ENCODE measurements around the gene ARFIP1. TPM values are rescaled to one million over a fixed set of nuclear protein-coding genes. Genes with fewer than 3 reads are reported as not detected.
"Not testable (repeated sequence)": the region's sequence is repeated elsewhere in the genome, so short reads cannot be mapped to it uniquely, and the experiment has no call there.

The ARFIP1 gene
- total RNA-seq, 2 experiments from 2014 or later = 16.8 to 19.5 TPM

DNA sequence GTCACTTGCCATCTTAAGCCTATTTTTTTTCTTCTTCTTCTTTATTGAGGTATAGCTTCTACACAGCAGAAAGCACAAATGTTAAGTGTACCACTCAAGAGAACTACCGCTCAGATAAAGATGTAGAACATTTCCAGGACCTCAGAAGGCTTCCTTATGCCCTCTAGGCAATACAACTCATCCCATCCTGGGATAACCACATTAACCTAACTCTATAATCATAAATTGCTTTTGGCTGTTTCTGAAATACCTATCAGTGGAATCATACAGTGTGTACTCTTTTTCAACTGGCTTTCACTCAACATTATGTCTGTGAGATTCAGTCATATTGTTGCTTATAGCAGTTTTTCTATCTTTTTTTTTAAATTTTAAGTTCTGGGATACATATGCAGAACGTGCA is 51.7 kb downstream of the ARFIP1 start:
- ChIA-PET POLR2A (interaction anchor here (0.6 kb wide), 1 partner anchor 566 kb away, joined by 3 read pairs; no protein-coding TSS in a partner anchor), CTCF (interaction anchor here (0.7 to 1.6 kb wide), 3 partner anchors 12 to 229 kb away, joined by 3 read pairs; no protein-coding TSS in a partner anchor)

DNA sequence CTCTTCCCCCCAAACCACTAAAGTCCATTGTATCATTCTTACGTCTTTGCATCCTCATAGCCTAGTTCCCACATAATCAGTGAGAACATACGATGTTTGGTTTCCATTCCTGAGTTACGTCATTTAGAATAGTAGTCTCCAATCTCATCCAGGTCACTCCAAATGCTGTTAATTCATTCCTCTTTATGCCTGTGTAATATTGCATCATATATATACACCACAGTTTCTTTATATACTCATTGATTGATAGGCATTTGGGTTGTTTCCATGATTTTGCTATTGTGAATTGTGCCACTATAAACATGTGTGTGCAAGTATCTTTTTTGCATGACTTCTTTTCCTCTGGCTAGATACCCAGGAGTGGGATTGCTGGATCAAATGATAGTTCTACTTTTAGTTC is 57.2 kb downstream of the ARFIP1 start:
- POLR2A ChIA-PET = no interaction called here

More for the DNA sequence above, 51.7 kb downstream of the ARFIP1 start:
- no peak overlapping the region for H3K27ac Mint-ChIP-seq
- H3K27me3 Mint-ChIP-seq = no peaks in the 10 kb centered on the region
- peaks cover 16% of the 10 kb centered on the region for H3K9me3 Mint-ChIP-seq
- H3K4me3 Mint-ChIP-seq = no peak overlapping the region
- peaks cover 50% of the 10 kb centered on the region for H3K36me3 Mint-ChIP-seq (ENCODE audit: low read depth)
- H3K4me1 Mint-ChIP-seq = no peaks in the 10 kb centered on the region
- DNase-seq = no peak

DNA sequence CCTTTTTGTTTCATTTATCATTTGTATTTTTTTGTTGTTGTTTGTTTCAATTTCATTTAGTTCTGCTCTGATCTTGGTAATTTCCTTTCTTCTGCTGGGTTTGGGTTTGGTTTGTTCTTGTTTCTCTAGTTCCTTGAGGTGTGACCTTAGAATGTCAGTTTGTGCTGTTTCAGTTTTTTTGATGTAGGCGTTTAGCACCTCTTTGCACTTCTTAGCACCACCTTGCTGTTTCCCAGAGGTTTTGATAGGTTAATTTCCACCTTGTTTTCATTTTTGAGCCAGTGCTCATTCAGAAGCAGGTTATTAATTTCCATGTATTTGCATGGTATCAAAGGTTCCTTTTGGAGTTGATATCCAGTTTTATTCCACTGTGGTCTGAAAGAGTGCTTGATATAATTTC is 60.0 kb downstream of the ARFIP1 start:
- Mint-ChIP-seq H3K9me3 (peaks cover 34% of the 10 kb centered on the region), H3K36me3 (ENCODE audit: low read depth) (peaks cover 69% of the 10 kb centered on the region), H3K4me3 (peak overlapping the region; percentile 8), H3K27ac (peak overlapping the region; percentile 85), H3K4me1 (peaks cover 36% of the 10 kb centered on the region)
- peak; percentile 13 for DNase-seq
- CTCF ChIA-PET, H3K27me3 Mint-ChIP-seq, POLR2A ChIA-PET: not testable (repeated sequence)

More for the DNA sequence above, 57.2 kb downstream of the ARFIP1 start:
- Mint-ChIP-seq H3K4me1 (peaks cover 36% of the 10 kb centered on the region), H3K9me3 (peaks cover 35% of the 10 kb centered on the region), H3K4me3 (no peak overlapping the region), H3K36me3 (ENCODE audit: low read depth) (peaks cover 84% of the 10 kb centered on the region), H3K27ac (no peak overlapping the region), H3K27me3 (no peaks in the 10 kb centered on the region)
- DNase-seq = no peak
- CTCF ChIA-PET = no interaction called here

DNA sequence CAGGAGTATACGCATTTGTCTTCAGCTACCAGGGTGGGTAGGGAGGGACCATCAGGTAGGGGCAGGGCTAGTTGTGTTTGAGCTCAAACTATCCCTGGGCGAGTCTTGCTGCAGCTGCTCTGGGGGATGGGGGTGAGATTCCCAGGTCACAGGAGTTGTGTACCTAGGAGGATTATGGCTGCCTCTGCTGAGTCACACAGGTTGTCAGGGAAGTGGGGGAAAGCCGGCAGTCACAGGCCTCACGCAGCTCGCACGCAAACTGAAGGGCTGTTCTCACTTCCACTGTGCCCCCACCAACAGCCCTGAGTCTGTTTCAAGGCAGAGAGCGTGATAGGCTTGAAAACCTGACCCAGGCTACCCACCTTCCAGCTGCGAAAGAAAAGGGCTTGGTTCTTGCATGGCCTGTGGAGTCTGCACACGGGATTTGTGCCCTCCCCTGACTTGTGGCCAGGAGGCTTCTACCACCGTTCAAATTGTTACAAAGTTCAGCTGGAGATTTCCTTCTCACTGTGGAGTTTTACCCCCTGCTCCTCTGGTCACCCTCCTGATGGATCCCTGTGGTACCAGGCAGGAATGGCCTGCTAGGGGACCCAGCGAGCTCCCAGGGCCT is 63.8 kb downstream of the ARFIP1 start:
- no peak for DNase-seq
- H3K9me3 Mint-ChIP-seq = peaks cover 20% of the 10 kb centered on the region
- H3K27ac Mint-ChIP-seq = no peak overlapping the region
- H3K27me3 Mint-ChIP-seq = no peaks in the 10 kb centered on the region
- peaks cover 41% of the 10 kb centered on the region for H3K36me3 Mint-ChIP-seq (ENCODE audit: low read depth)
- peaks cover 23% of the 10 kb centered on the region for H3K4me1 Mint-ChIP-seq
- ChIA-PET POLR2A (no interaction called here), CTCF (interaction anchor here (0.9 to 1.3 kb wide), 3 partner anchors 12 to 285 kb away, joined by 3 read pairs; no protein-coding TSS in a partner anchor)
- no peak overlapping the region for H3K4me3 Mint-ChIP-seq

DNA sequence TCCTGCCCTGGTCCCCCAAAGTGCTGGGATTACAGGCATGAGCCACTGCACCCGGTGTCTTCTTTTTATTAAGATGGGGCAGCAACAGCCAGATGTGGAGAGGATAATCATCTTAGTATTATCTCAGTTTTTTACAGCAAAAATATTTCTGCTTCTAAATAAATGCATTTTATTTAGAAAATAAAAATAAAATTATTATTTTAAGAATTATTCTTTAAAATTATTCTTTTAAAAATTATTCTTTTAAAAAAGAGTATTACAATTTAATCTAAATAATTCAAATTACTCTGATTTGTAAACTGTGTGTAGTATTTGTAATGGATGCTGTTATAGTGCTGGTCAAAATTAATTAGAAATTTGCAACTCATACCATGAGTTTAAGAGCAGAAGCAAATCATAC is 67.6 kb downstream of the ARFIP1 start:
- CTCF ChIA-PET = interaction anchor here (1.0 to 3.2 kb wide), 6 partner anchors 9 to 284 kb away, joined by 3 to 11 read pairs (median 4); no protein-coding TSS in a partner anchor

DNA sequence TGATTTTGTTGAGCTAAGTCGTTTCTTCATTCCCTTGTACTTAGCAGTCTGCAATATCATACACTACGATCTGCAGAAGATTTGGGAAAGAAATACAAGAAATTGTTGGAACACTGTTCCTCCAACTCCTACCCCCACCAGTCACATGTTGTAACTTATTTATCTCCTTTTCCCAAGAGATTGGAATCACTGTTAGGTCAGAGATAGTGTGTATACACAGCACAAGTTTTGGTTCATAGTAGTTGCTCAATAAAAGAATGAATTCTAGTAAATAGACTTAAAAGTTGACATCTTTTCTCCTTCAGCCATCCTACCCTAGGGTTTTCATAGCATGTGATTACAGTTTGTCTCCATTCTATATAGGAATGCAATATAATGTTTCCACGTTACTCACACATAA is 68.8 kb downstream of the ARFIP1 start:
- ChIA-PET CTCF (interaction anchor here (2.6 to 3.2 kb wide), 2 partner anchors 8 to 279 kb away, joined by 7 to 11 read pairs; no protein-coding TSS in a partner anchor), POLR2A (no interaction called here)
- no peaks in the 10 kb centered on the region for H3K27me3 Mint-ChIP-seq
- peaks cover 18% of the 10 kb centered on the region for H3K36me3 Mint-ChIP-seq (ENCODE audit: low read depth)
- peaks cover 16% of the 10 kb centered on the region for H3K4me1 Mint-ChIP-seq
- no peak overlapping the region for H3K4me3 Mint-ChIP-seq
- peaks cover 9% of the 10 kb centered on the region for H3K9me3 Mint-ChIP-seq
- no peak overlapping the region for H3K27ac Mint-ChIP-seq
- DNase-seq = no peak

More for the DNA sequence above, 67.6 kb downstream of the ARFIP1 start:
- Mint-ChIP-seq H3K36me3 (ENCODE audit: low read depth) (peaks cover 16% of the 10 kb centered on the region), H3K27ac (no peak overlapping the region), H3K9me3 (peaks cover 5% of the 10 kb centered on the region), H3K27me3 (no peaks in the 10 kb centered on the region), H3K4me1 (peaks cover 16% of the 10 kb centered on the region), H3K4me3 (no peak overlapping the region)
- POLR2A ChIA-PET = no interaction called here
- no peak for DNase-seq

DNA sequence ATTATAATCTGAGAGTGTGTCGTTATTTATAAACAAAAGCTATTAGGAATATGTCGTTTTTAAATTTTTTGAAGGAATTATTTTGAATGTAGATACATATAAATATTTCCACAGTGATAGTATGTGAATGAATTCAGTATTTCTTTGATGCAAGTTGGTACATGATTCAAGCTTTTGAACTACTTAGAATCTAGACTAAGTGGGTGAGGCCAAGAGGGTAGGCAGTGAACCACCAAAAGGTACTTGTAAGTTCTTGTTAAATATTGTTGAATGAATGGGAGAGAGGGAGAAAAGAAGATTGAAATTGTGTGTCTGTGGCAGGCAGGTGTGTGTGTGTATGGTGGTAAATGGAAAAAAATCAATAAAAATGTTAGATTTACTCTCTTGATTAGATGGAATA is 69.6 kb downstream of the ARFIP1 start:
- Mint-ChIP-seq H3K4me3 (no peak overlapping the region), H3K36me3 (ENCODE audit: low read depth) (peaks cover 23% of the 10 kb centered on the region), H3K27ac (no peak overlapping the region), H3K27me3 (no peaks in the 10 kb centered on the region), H3K4me1 (peaks cover 16% of the 10 kb centered on the region), H3K9me3 (peaks cover 14% of the 10 kb centered on the region)
- ChIA-PET CTCF (interaction anchor here (0.5 to 3.2 kb wide), 2 partner anchors 40 to 278 kb away, joined by 5 to 11 read pairs; no protein-coding TSS in a partner anchor), POLR2A (no interaction called here)
- no peak for DNase-seq

DNA sequence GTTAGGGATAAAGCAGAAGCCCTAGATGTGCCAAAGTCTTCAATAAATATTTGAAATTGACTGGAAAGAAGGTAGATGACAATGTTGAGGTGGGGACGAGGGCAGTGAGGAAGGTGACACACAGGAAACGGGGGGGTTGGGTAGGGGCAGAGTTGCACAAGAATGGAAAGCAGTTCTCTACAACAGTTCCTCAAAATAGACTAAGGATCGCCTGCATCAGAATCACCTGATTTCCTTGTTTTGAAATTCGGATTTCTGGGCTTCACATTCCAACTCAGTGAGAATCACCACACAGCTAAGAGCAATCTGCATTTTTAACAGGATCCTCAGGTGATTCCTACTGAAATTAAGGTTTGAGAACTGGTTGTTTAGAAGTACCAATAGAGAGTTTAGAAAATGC is 70.6 kb downstream of the ARFIP1 start:
- Mint-ChIP-seq H3K36me3 (ENCODE audit: low read depth) (peaks cover 26% of the 10 kb centered on the region), H3K9me3 (peaks cover 17% of the 10 kb centered on the region), H3K4me1 (peaks cover 16% of the 10 kb centered on the region), H3K4me3 (no peak overlapping the region), H3K27ac (no peak overlapping the region), H3K27me3 (no peaks in the 10 kb centered on the region)
- DNase-seq = peak; percentile 32
- POLR2A ChIA-PET = no interaction called here
- CTCF ChIA-PET = no interaction called here

DNA sequence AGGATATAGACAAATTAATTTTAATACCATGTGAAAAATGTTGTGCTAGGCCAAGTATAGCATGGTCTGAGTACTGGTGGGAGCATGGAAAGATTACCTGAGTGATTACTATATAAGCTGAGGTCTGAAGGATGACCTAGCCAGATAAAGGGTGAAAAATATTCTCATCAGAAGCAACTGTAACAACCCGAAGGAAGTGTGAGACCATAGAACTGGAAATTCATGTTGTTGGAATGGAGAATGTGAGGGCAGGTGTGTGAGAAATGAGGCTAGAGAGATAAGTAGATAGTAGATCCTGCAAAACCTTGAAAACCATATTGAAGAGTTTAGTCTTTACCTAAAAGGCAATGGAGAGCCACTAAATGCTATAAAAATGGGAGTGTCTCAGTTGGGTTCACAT is 71.5 kb downstream of the ARFIP1 start:
- no peak overlapping the region for H3K27ac Mint-ChIP-seq
- H3K27me3 Mint-ChIP-seq = no peaks in the 10 kb centered on the region
- no peak overlapping the region for H3K4me3 Mint-ChIP-seq
- peaks cover 16% of the 10 kb centered on the region for H3K4me1 Mint-ChIP-seq
- POLR2A ChIA-PET = no interaction called here
- H3K9me3 Mint-ChIP-seq = peaks cover 17% of the 10 kb centered on the region
- CTCF ChIA-PET = no interaction called here
- H3K36me3 Mint-ChIP-seq (ENCODE audit: low read depth) = peaks cover 26% of the 10 kb centered on the region
- no peak for DNase-seq

DNA sequence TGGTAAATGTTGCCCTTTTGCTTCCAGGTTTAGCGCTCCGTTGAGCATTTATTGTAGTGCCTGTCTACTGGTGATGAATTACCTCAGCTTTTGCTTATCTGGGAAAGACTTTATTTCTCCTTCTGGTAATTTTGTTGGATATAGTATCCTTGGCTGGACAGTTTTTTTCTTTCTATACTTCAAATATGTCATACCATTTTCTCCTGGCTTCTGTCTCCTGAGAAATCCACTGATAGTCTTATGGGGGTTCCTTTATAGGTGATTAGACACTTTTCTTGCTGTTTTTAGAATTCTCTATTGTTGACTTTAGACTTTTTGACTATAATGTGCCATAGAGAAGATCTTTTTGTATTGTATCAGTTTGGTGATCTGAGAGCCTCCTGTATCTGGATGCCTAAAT is 73.5 kb downstream of the ARFIP1 start:
- no peak for DNase-seq
- CTCF ChIA-PET = interaction anchor here (0.8 kb wide), 1 partner anchor 578 kb away, joined by 4 read pairs; no protein-coding TSS in a partner anchor
- Mint-ChIP-seq H3K27ac (no peak overlapping the region), H3K4me3 (no peak overlapping the region), H3K4me1 (peaks cover 14% of the 10 kb centered on the region), H3K9me3 (peaks cover 17% of the 10 kb centered on the region), H3K27me3 (no peaks in the 10 kb centered on the region), H3K36me3 (ENCODE audit: low read depth) (peaks cover 25% of the 10 kb centered on the region)
- POLR2A ChIA-PET = no interaction called here

DNA sequence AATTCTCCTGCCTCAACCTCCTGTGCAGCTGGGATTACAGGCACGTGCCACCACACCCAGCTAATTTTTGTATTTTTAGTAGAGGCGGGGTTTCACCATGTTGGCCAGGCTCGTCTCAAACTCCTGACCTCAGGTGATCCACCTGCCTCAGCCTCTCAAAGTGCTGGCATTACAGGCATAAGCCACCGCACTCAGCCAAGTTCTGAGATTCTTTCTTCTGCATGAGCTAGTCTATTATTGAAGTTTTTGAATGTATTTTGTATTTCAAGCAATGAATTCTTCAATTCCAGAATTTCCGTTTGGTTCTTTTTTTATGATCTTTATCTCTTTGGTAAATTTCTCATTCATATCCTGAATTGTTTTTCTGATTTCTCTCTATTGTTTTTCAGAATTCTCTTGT is 74.3 kb downstream of the ARFIP1 start:
- CTCF ChIA-PET, H3K27ac Mint-ChIP-seq, POLR2A ChIA-PET, DNase-seq, H3K4me3 Mint-ChIP-seq, H3K27me3 Mint-ChIP-seq: not testable (repeated sequence)
- peaks cover 14% of the 10 kb centered on the region for H3K4me1 Mint-ChIP-seq
- peaks cover 17% of the 10 kb centered on the region for H3K9me3 Mint-ChIP-seq
- H3K36me3 Mint-ChIP-seq (ENCODE audit: low read depth) = peaks cover 25% of the 10 kb centered on the region

DNA sequence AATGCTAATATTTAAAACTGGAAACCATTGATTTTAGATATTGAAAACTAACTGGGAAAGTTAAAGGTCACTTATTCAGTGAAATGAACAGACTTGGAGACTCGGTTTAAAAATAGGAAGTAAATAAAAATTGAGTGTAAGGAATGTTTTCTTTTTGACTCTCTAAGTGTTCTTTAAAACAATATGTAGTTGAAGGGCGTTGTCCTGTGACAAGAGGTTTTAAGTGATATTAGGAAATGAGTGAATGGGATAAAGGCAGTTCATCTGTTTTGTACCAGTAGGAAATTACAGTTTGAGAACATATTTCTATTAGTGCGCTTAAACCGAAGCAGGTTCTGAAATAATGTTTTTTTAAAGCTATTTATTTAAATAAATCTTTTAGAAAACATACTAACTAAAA is 77.2 kb downstream of the ARFIP1 start:
- H3K27me3 Mint-ChIP-seq = no peaks in the 10 kb centered on the region
- CTCF ChIA-PET = interaction anchor here (1.9 kb wide), 1 partner anchor 9 kb away, joined by 7 read pairs; no protein-coding TSS in a partner anchor

DNA sequence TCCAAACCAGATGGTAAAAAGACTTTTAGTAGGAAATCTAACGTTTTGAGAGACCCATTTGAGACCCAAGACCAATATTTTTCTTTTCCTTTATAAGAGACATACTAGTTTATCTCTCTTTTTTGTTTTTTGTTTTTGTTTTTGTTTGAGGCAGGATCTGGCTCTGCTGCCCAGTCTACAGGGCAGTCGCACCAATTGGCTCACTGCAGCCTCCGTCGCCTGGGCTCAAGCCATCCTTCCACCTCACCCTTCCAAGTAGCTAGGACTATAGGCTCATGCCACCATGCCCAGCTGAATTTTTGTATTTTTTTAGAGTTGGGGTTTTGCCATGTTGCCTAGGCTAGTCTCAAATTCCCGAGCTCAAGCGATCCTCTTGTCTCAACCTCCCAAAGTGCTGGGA is 79.2 kb downstream of the ARFIP1 start:
- POLR2A ChIA-PET = no interaction called here
- no peak for DNase-seq
- Mint-ChIP-seq H3K27ac (no peak overlapping the region), H3K9me3 (peaks cover 6% of the 10 kb centered on the region), H3K4me1 (no peaks in the 10 kb centered on the region), H3K27me3 (no peaks in the 10 kb centered on the region), H3K4me3 (no peak overlapping the region), H3K36me3 (ENCODE audit: low read depth) (peaks cover 6% of the 10 kb centered on the region)
- CTCF ChIA-PET = no interaction called here

More for the DNA sequence above, 77.2 kb downstream of the ARFIP1 start:
- Mint-ChIP-seq H3K9me3 (peaks cover 17% of the 10 kb centered on the region), H3K27ac (no peak overlapping the region), H3K4me3 (no peak overlapping the region), H3K36me3 (ENCODE audit: low read depth) (peaks cover 17% of the 10 kb centered on the region), H3K4me1 (no peaks in the 10 kb centered on the region)
- POLR2A ChIA-PET = no interaction called here
- no peak for DNase-seq

DNA sequence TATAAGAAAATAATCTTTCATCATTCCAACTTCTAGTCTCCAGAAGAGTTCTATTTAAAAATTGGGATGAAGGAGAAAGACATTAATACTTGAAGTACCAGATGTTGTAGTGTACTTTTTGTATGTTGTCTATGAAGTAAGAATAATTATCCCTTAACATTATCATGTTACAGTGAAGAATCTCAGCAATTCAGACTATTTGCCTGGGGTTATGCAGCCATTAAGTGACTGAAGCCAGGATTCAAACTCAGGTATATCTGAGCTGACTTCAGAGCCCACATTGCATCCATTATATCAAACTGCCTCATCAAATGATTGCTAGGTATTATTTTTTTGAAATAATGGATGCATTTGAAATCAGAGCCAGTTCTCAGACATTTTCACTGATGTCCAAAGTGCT is 80.3 kb downstream of the ARFIP1 start:
- H3K27me3 Mint-ChIP-seq = no peaks in the 10 kb centered on the region
- CTCF ChIA-PET = no interaction called here
- no peak overlapping the region for H3K27ac Mint-ChIP-seq
- no peaks in the 10 kb centered on the region for H3K9me3 Mint-ChIP-seq
- POLR2A ChIA-PET = interaction anchor here (0.6 kb wide), 1 partner anchor 81 kb away, joined by 3 read pairs; no protein-coding TSS in a partner anchor
- no peaks in the 10 kb centered on the region for H3K4me1 Mint-ChIP-seq
- peaks cover 5% of the 10 kb centered on the region for H3K36me3 Mint-ChIP-seq (ENCODE audit: low read depth)
- no peak for DNase-seq
- H3K4me3 Mint-ChIP-seq = no peak overlapping the region

All from activated CD4-positive, alpha-beta T cell treated with anti-CD3 and anti-CD28 coated beads, Interleukin-2, amount 10 ng/mL, durations not matched to agents 7 days and 5 days (primary cell).